AG10803 (cell line): ENCODE measurements around the gene TMEM253.

Experiments
- DNase-seq: peaks from one replicate; pipeline ENCODE4 v3.0.0; 2010; ENCODE audit warnings: low read depth
- H3K4me3 ChIP-seq: 2 replicates; pipeline ENCODE4 v1.5.1; 2011; ENCODE audit warnings: mild to moderate bottlenecking, low read length, control low read depth
- CTCF ChIP-seq: conservative IDR thresholded peaks from 2 replicates; pipeline ENCODE4 v1.5.1; 2011; ENCODE audit warnings: mild to moderate bottlenecking, low read length, control low read depth, inconsistent platforms

The TMEM253 gene

GRCh38 chr14:21086908-21087293 is 14.0 kb upstream of the TMEM253 start:
- no peak for DNase-seq

GRCh38 chr14:21087294-21088091 is 13.4 kb upstream of the TMEM253 start:
- H3K4me3 ChIP-seq, result no peak overlapping the region
- no peak for TF ChIP-seq CTCF
- peak; percentile 94 for DNase-seq

More at GRCh38 chr14:21086908-21087293, 14.0 kb upstream of the TMEM253 start:
- no peak for TF ChIP-seq CTCF
- H3K4me3 ChIP-seq, result no peak overlapping the region

GRCh38 chr14:21088687-21089086 is 12.2 kb upstream of the TMEM253 start:
- TF ChIP-seq CTCF, result no peak
- DNase-seq, result no peak
- no peak overlapping the region for H3K4me3 ChIP-seq

- no peak overlapping the region for H3K4me3 ChIP-seq
- no peak for DNase-seq
- TF ChIP-seq CTCF, result no peak
These were observed 11.6 kb upstream of the TMEM253 start for GRCh38 chr14:21089271-21089670.

- no peak overlapping the region for H3K4me3 ChIP-seq
- TF ChIP-seq CTCF, result no peak
- DNase-seq, result no peak
These were observed 11.0 kb upstream of the TMEM253 start for GRCh38 chr14:21089877-21090193.

GRCh38 chr14:21090194-21090939 is 10.5 kb upstream of the TMEM253 start:
- no peak for DNase-seq
- H3K4me3 ChIP-seq, result no peak overlapping the region
- peak; percentile 47 for TF ChIP-seq CTCF
